Upper lobe of right lung (tissue), 1 donor: ENCODE data around the gene U2AF2. TPM values are rescaled to one million over a fixed set of nuclear protein-coding genes. Genes with fewer than 3 reads are reported as not detected.

Experiments
- ATAC-seq: fragments of 200-7000 bp; cut with Tn5 transposase; one replicate; pipeline ENCODE4 v1.9.1; 2020; ENCODE audit warnings: mild to moderate bottlenecking, moderate library complexity
- DNase-seq: peaks from one replicate; pipeline ENCODE4 v3.0.0-alpha.2; 2020
- H3K27ac ChIP-seq: fragments of 200-600 bp; one replicate; pipeline ENCODE4 v1.8.0; 2022
- H3K27me3 ChIP-seq: fragments of 200-600 bp; one replicate; pipeline ENCODE4 v1.8.0; 2022; ENCODE audit warnings: mild to moderate bottlenecking
- H3K36me3 ChIP-seq: fragments of 200-600 bp; one replicate; pipeline ENCODE4 v1.8.0; 2022
- H3K4me1 ChIP-seq: fragments of 200-600 bp; one replicate; pipeline ENCODE4 v1.8.0; 2022
- H3K4me3 ChIP-seq: fragments of 200-600 bp; one replicate; pipeline ENCODE4 v1.8.0; 2022; ENCODE audit warnings: mild to moderate bottlenecking
- H3K9me3 ChIP-seq: fragments of 200-600 bp; one replicate; pipeline ENCODE4 v1.8.0; 2022
- CTCF ChIP-seq: fragments of 200-600 bp; IDR thresholded peaks from one replicate; pipeline ENCODE4 v1.8.0; 2022; ENCODE audit warnings: antibody characterized with exemption
- intact Hi-C: fragments of 100-400 bp; cut with DNase I; formaldehyde crosslinking; loops from one replicate; pipeline ENCODE4 v1.11.0; 2022
- total RNA-seq: library from RNA; stranded (reverse); fragmentation: NEBNext Ultra II Directional; extraction: Animal tissue kit (Norgen Biotek cat#: 25700); gene quantifications from one replicate; pipeline ENCODE4 v1.2.1, GENCODE V29; 2021
- donor health status: DM: no; HTN: yes; CAD: no; lungs with severe emphysema.

U2AF2 gene
- total RNA-seq, 1 donor from 2014 or later: 142 TPM

GRCh38 chr19:55694241-55694655 is 39.4 kb downstream of the U2AF2 start:
- H3K27me3 ChIP-seq: no peaks in the 10 kb centered on the region
- TF ChIP-seq CTCF: no peak
- no peaks in the 10 kb centered on the region for H3K4me1 ChIP-seq
- no peak overlapping the region for H3K4me3 ChIP-seq
- no peaks in the 10 kb centered on the region for H3K9me3 ChIP-seq
- H3K36me3 ChIP-seq: peaks cover 78% of the 10 kb centered on the region
- intact Hi-C loops: no loop called here
- DNase-seq (no peak), ATAC-seq (no peak)
- H3K27ac ChIP-seq: no peak overlapping the region

GRCh38 chr19:55694656-55695491 is 40.0 kb downstream of the U2AF2 start:
- peak; percentile 52 for DNase-seq
- no peak for TF ChIP-seq CTCF
- intact Hi-C loops: no loop called here
- H3K36me3 ChIP-seq: peaks cover 72% of the 10 kb centered on the region
- no peaks in the 10 kb centered on the region for H3K4me1 ChIP-seq
- no peak for ATAC-seq
- no peaks in the 10 kb centered on the region for H3K27me3 ChIP-seq
- no peak overlapping the region for H3K4me3 ChIP-seq
- H3K27ac ChIP-seq: no peak overlapping the region
- no peaks in the 10 kb centered on the region for H3K9me3 ChIP-seq

GRCh38 chr19:55695511-55696290 is 40.9 kb downstream of the U2AF2 start:
- peak; percentile 42 for DNase-seq
- no peaks in the 10 kb centered on the region for H3K9me3 ChIP-seq
- no peak for TF ChIP-seq CTCF
- H3K27me3 ChIP-seq: no peaks in the 10 kb centered on the region
- H3K27ac ChIP-seq: no peak overlapping the region
- no peaks in the 10 kb centered on the region for H3K4me1 ChIP-seq
- H3K4me3 ChIP-seq: no peak overlapping the region
- ATAC-seq: no peak
- intact Hi-C loops: no loop called here
- peaks cover 69% of the 10 kb centered on the region for H3K36me3 ChIP-seq

GRCh38 chr19:55696301-55697068 is 41.6 kb downstream of the U2AF2 start:
- Histone ChIP-seq H3K36me3 (peaks cover 63% of the 10 kb centered on the region), H3K4me3 (no peak overlapping the region), H3K4me1 (no peaks in the 10 kb centered on the region), H3K27me3 (no peaks in the 10 kb centered on the region), H3K27ac (no peak overlapping the region), H3K9me3 (no peaks in the 10 kb centered on the region)
- intact Hi-C loops: no loop called here
- DNase-seq (peak; percentile 46), ATAC-seq (no peak)
- no peak for TF ChIP-seq CTCF

GRCh38 chr19:55697069-55697440 is 42.2 kb downstream of the U2AF2 start:
- no peaks in the 10 kb centered on the region for H3K4me1 ChIP-seq
- ATAC-seq: no peak
- H3K4me3 ChIP-seq: no peak overlapping the region
- no peak for DNase-seq
- no peak overlapping the region for H3K27ac ChIP-seq
- no peaks in the 10 kb centered on the region for H3K27me3 ChIP-seq
- H3K36me3 ChIP-seq: peaks cover 58% of the 10 kb centered on the region
- TF ChIP-seq CTCF: no peak
- H3K9me3 ChIP-seq: no peaks in the 10 kb centered on the region
- intact Hi-C loops: no loop called here
